GM18909 (cell line): ENCODE results near the gene MED12.

Experiments
- ATAC-seq: cut with Tn5 transposase; IDR thresholded peaks from one replicate; pipeline ENCODE4 v1.9.1; 2021; ENCODE audit warnings: mild to moderate bottlenecking; ENCODE audit not compliant: unreplicated experiment, poor library complexity

The MED12 gene

DNA sequence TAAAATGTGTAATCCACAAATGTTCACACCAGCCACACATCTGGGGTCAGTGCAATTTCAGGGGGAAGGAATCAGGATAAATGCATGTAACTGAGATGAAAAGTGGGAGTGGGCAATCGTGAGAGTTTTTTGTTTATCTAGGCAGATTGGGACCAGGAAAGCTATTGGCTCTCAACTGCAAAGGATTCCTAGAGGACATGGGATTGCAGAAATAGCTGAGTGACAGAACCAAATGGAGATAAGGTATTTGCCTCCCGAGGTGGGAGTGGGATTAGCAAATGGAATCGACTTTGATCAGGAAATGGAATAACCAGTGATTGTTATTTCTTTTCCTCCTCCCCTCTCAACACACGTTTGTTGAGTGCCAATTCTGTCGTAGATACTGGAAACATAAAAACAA is 65.7 kb downstream of the MED12 start:
- ATAC-seq: no peak

DNA sequence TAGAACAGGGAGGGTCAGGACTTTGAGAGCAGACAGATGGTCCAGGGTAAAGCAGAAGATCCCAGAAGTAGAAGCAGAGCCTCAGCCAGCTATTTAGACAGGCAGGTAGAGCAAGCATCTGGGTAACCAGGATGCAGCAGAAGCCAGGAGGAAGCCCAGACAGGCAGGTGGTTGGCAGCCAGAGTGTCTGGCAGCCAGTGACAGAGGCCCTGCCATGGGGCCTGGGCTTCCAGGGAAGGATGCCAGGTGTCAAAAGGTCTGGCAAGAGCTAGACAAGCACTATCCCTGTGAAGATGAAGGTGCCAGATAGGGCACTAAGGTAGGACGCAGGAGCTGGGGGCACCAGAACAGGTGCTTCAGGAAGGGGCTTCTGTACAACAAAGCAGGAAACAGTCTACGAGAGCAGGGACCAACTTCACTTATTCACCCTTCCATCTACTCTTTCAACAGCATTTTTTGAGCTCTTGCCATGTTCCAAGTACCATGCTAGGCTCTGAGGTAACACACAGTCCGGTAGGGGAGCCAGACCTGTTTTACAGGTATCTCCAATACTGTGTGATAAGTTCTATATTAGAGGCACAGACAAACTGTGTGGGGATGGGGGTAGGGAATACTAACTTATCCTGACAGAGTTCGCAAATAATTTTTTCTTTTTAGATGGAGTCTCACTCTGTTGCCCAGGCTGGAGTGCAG is 66.6 kb downstream of the MED12 start:
- ATAC-seq: no peak

DNA sequence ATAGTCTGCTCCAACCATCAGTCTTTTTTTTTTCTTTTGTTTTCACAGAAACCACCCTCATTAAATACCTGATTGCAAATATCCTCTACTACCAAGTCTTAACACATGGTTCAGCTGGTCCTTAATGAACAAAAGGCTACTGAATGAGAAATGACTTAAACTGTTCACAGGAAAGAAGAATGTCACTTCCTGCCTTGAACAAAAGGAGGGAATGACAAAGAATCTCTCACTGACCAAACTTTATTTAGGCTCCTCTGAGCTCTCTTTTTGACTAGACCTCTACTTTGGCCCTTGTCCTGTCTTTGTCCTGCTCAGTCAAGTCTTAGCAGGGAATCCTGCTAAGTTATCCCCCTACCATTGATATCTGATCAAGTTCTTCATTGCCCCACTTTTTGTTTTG is 72.9 kb downstream of the MED12 start:
- no peak for ATAC-seq
